GM20000 (cell line): Measurements from ENCODE around the gene EIF2S2.

Experiments used
- DNase-seq: peaks from one replicate; pipeline ENCODE4 v3.0.0; 2012; ENCODE audit warnings: low spot score
- CTCF ChIP-seq: IDR thresholded peaks from 2 replicates; pipeline ENCODE4 v1.5.1; 2012; ENCODE audit warnings: mild to moderate bottlenecking, control low read depth; ENCODE audit errors: extremely low read depth, missing control alignments

EIF2S2 gene

DNA sequence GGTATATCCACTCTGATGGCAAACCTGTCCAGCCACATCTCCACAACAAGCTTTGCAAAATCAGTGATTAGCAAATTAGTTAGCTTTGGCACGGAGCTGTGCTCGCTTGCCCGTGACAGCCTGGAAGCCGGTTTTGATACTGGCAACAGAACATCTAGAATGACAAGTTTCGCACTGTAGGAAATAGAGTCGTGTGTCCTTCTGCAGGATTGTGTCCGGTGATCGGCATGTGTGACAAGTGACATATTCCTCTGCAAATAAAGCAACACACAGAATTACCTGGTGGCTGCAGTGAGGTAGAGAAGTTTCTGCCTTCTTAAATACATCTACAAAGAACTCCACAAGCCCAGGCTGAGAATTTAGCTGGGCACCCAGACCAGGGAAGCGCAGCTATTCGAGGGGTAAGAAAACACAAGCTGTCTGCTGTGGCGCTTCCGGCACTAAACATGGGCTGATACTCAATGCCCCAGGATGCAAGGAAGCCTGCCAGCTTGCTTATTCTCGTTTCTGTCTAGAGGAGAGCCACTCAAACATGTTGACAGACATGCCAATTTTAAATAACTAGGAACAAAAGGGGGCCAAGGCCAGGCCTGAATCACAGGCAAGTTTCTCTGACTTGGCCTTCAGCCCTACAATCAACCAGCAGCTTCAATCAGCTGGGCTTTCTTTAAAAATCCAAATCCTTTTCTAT is 22.2 kb downstream of the EIF2S2 start:
- no peak for DNase-seq

GRCh38 chr20:34089175-34089479 is 22.9 kb downstream of the EIF2S2 start:
- no peak for TF ChIP-seq CTCF
- DNase-seq: no peak

More for the DNA sequence above, 22.2 kb downstream of the EIF2S2 start:
- no peak for TF ChIP-seq CTCF

DNA sequence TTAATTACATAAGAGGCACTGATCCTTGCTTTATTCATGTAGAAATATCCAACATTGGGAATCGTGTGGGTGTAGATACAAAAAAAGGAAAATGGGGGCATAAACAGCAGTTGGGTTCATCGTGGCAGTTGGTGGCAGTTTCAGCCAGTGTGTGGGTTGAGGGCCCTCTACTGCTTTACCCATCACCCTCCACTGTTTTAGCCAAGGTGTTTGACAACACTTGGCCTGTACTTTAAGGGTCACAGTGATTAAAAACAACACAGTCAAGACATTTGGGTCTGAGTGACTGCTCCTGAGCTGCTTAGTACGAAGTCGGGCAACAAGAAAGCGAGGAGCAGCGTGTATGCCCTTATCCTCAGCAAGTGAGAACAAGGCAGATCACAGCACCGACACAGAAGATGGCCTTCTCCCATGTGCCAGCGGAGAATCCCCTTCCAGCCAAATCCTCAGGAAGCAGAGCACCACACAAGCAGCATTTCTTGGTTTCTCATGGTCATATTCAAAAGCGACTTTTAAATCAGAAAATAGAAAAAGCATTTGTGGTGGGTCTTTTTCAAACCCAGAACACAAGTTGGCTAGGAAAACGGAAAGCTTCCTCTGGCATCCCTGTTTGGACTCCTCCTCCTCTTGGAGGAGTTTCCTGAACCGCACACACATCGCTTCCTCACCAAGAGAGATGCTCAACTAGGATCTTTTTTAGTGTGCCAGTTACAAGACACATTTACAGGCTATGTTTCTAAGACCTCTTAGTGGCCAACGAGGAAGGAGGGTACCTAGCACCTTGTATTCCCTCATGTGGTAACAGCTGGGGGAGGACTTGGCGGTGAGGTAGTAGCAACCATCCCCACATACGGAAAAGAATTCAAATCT is 23.5 kb downstream of the EIF2S2 start:
- no peak for DNase-seq
- no peak for TF ChIP-seq CTCF

- TF ChIP-seq CTCF: no peak
- no peak for DNase-seq
Measured at GRCh38 chr20:34085544-34086040, 26.5 kb downstream of the EIF2S2 start.

- DNase-seq: no peak
- no peak for TF ChIP-seq CTCF
Measured at GRCh38 chr20:34084227-34084923, 27.7 kb downstream of the EIF2S2 start.

- DNase-seq: no peak
- no peak for TF ChIP-seq CTCF
Measured at GRCh38 chr20:34083781-34084180, 28.3 kb downstream of the EIF2S2 start.

GRCh38 chr20:34083137-34083536 is 28.9 kb downstream of the EIF2S2 start:
- TF ChIP-seq CTCF: no peak
- DNase-seq: no peak
